SK-N-SH treated with all-trans-retinoic acid at 6 μM for 48 hours (cell line): ENCODE data around the gene KCNT2.

Experiments used
- ARNTL ChIP-seq: fragments of 450-650 bp; formaldehyde crosslinking; IDR thresholded peaks from 2 replicates; pipeline ENCODE4 v1.5.0; 2020; ENCODE audit warnings: low read depth, mild to moderate bottlenecking, moderate library complexity, borderline replicate concordance
- GLIS3 ChIP-seq: fragments of 250-450 bp; sonication (Bioruptor Pico); IDR thresholded peaks from 2 replicates; pipeline ENCODE4 v1.5.0; 2020; ENCODE audit warnings: mild to moderate bottlenecking, moderate library complexity
- OSR1 ChIP-seq: fragments of 250-450 bp; sonication (Bioruptor Pico); IDR thresholded peaks from 2 replicates; pipeline ENCODE4 v1.8.0; 2022; ENCODE audit warnings: moderate library complexity, mild to moderate bottlenecking, inconsistent platforms
- TOX ChIP-seq: fragments of 250-450 bp; sonication (Bioruptor Pico); IDR thresholded peaks from 2 replicates; pipeline ENCODE4 v1.8.0; 2021; ENCODE audit warnings: mild to moderate bottlenecking, moderate library complexity, borderline replicate concordance
- ZFP3 ChIP-seq: fragments of 250-450 bp; sonication (Bioruptor Pico); IDR thresholded peaks from 2 replicates; pipeline ENCODE4 v1.5.0; 2020; ENCODE audit warnings: mild to moderate bottlenecking, moderate library complexity
- ZNF70 ChIP-seq: fragments of 450-650 bp; formaldehyde crosslinking; IDR thresholded peaks from 2 replicates; pipeline ENCODE4 v1.5.0; 2020; ENCODE audit warnings: mild to moderate bottlenecking, moderate library complexity
- TF ChIP-seq, protein P1 (sequence below): fragments of 250-450 bp; sonication (Bioruptor Pico); IDR thresholded peaks from 2 replicates; pipeline ENCODE4 v1.8.0; 2020; ENCODE audit warnings: mild to moderate bottlenecking, moderate library complexity, borderline replicate concordance
- TF ChIP-seq, protein P2 (sequence below): fragments of 250-450 bp; sonication (Bioruptor Pico); IDR thresholded peaks from 2 replicates; pipeline ENCODE4 v1.5.0; 2020; ENCODE audit warnings: mild to moderate bottlenecking, moderate library complexity

DNA sequence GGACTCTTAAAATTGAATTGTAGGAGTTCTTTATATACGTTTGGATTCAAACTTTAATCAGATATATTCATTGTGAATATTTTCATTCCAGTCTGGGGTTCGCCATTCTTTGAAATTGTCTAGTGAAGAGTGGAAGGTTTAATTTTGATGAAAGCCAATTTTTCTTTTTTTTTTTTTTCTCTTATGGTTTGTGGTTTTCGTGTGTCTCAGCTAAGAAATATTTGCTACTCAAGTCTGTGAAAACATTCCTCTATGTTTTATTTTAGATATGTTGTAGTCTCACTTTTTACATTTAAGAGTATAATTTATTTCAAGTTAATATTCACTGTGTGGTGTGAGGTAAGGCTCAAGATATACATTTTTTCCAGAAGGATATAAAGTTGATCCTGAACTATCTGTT lies 220.5 kb downstream of the KCNT2 start:
- TF ChIP-seq ARNTL (no peak), GLIS3 (CRISPR knock-in tag) (no peak), OSR1 (CRISPR knock-in tag) (no peak), TOX (CRISPR knock-in tag) (no peak), ZNF70 (CRISPR knock-in tag) (no peak), ZFP3 (CRISPR knock-in tag) (no peak)
- TF ChIP-seq, protein P1, sequence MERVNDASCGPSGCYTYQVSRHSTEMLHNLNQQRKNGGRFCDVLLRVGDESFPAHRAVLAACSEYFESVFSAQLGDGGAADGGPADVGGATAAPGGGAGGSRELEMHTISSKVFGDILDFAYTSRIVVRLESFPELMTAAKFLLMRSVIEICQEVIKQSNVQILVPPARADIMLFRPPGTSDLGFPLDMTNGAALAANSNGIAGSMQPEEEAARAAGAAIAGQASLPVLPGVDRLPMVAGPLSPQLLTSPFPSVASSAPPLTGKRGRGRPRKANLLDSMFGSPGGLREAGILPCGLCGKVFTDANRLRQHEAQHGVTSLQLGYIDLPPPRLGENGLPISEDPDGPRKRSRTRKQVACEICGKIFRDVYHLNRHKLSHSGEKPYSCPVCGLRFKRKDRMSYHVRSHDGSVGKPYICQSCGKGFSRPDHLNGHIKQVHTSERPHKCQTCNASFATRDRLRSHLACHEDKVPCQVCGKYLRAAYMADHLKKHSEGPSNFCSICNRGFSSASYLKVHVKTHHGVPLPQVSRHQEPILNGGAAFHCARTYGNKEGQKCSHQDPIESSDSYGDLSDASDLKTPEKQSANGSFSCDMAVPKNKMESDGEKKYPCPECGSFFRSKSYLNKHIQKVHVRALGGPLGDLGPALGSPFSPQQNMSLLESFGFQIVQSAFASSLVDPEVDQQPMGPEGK (CRISPR knock-in tag), result no peak
- TF ChIP-seq, protein P2, sequence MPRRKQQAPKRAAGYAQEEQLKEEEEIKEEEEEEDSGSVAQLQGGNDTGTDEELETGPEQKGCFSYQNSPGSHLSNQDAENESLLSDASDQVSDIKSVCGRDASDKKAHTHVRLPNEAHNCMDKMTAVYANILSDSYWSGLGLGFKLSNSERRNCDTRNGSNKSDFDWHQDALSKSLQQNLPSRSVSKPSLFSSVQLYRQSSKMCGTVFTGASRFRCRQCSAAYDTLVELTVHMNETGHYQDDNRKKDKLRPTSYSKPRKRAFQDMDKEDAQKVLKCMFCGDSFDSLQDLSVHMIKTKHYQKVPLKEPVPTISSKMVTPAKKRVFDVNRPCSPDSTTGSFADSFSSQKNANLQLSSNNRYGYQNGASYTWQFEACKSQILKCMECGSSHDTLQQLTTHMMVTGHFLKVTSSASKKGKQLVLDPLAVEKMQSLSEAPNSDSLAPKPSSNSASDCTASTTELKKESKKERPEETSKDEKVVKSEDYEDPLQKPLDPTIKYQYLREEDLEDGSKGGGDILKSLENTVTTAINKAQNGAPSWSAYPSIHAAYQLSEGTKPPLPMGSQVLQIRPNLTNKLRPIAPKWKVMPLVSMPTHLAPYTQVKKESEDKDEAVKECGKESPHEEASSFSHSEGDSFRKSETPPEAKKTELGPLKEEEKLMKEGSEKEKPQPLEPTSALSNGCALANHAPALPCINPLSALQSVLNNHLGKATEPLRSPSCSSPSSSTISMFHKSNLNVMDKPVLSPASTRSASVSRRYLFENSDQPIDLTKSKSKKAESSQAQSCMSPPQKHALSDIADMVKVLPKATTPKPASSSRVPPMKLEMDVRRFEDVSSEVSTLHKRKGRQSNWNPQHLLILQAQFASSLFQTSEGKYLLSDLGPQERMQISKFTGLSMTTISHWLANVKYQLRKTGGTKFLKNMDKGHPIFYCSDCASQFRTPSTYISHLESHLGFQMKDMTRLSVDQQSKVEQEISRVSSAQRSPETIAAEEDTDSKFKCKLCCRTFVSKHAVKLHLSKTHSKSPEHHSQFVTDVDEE (CRISPR knock-in tag), result no peak
